ENCODE data around the gene UBE2M.
"Not testable (repeated sequence)": the region's sequence is repeated elsewhere in the genome, so short reads cannot be mapped to it uniquely, and the experiment has no call there.

- not testable (repeated sequence) for TF ChIP-seq EZH2 (IDR thresholded peaks at IDR 0.05; ENCODE audit: insufficient read depth, poor library complexity, severe bottlenecking); EZH2phosphoT487 (IDR thresholded peaks at IDR 0.05; ENCODE audit: insufficient read depth, low read depth)
These were observed 48.0 kb upstream of the UBE2M start for GRCh38 chr19:58606251-58606896.

All from GM23248 (cell line).